ENCODE results near the gene SP3.

The SP3 gene

GRCh38 chr2:173965372-173966025 lies at the start of gene SP3:
TSS of gene SP3 (minus strand) at chr2:173965373. CDS start at chr2:173965171, 202 bp downstream.
- peak within 1 kb of the TSS; percentile 100 for H3K27ac Mint-ChIP-seq
- intact Hi-C loops (cut with micrococcal nuclease): loop anchor here (10.0 kb wide), 1 partner anchor 379 kb away; no protein-coding TSS in a partner anchor
- no peaks in the 10 kb centered on the region for H3K9me3 Mint-ChIP-seq
- peaks cover 40% of the 10 kb centered on the region for H3K36me3 Mint-ChIP-seq (ENCODE audit: low read depth)
- H3K4me3 Mint-ChIP-seq: peak within 1 kb of the TSS; percentile 96
- H3K4me1 Mint-ChIP-seq (ENCODE audit: low read depth): peaks cover 44% of the 10 kb centered on the region
- H3K27me3 Mint-ChIP-seq: no peaks in the 10 kb centered on the region

- intact Hi-C loops (cut with micrococcal nuclease): no loop called here
- Mint-ChIP-seq H3K4me3 (no peak overlapping the region), H3K27ac (peak overlapping the region; percentile 95), H3K9me3 (no peaks in the 10 kb centered on the region), H3K36me3 (ENCODE audit: low read depth) (no peaks in the 10 kb centered on the region), H3K4me1 (ENCODE audit: low read depth) (peaks cover 49% of the 10 kb centered on the region), H3K27me3 (no peaks in the 10 kb centered on the region)
Measured at GRCh38 chr2:174014699-174015070, 49.5 kb upstream of the SP3 start.

GRCh38 chr2:174014011-174014698 lies 49.0 kb upstream of the SP3 start:
- intact Hi-C loops (cut with micrococcal nuclease): no loop called here
- peak overlapping the region; percentile 95 for H3K27ac Mint-ChIP-seq
- no peaks in the 10 kb centered on the region for H3K27me3 Mint-ChIP-seq
- H3K9me3 Mint-ChIP-seq: no peaks in the 10 kb centered on the region
- no peak overlapping the region for H3K4me3 Mint-ChIP-seq
- H3K4me1 Mint-ChIP-seq (ENCODE audit: low read depth): peaks cover 45% of the 10 kb centered on the region
- no peaks in the 10 kb centered on the region for H3K36me3 Mint-ChIP-seq (ENCODE audit: low read depth)

- intact Hi-C loops (cut with micrococcal nuclease): no loop called here
- Mint-ChIP-seq H3K4me3 (peak overlapping the region; percentile 74), H3K27me3 (no peaks in the 10 kb centered on the region), H3K36me3 (ENCODE audit: low read depth) (no peaks in the 10 kb centered on the region), H3K27ac (peak overlapping the region; percentile 95), H3K9me3 (no peaks in the 10 kb centered on the region), H3K4me1 (ENCODE audit: low read depth) (peaks cover 37% of the 10 kb centered on the region)
Measured at GRCh38 chr2:174013315-174013751, 48.2 kb upstream of the SP3 start.

- Mint-ChIP-seq H3K4me3 (peak overlapping the region; percentile 74), H3K9me3 (no peaks in the 10 kb centered on the region), H3K27me3 (no peaks in the 10 kb centered on the region), H3K4me1 (ENCODE audit: low read depth) (peaks cover 32% of the 10 kb centered on the region), H3K27ac (peak overlapping the region; percentile 95), H3K36me3 (ENCODE audit: low read depth) (no peaks in the 10 kb centered on the region)
- intact Hi-C loops (cut with micrococcal nuclease): no loop called here
Measured at GRCh38 chr2:174012347-174013314, 47.5 kb upstream of the SP3 start.

GRCh38 chr2:174011796-174012195 lies 46.6 kb upstream of the SP3 start:
- intact Hi-C loops (cut with micrococcal nuclease): no loop called here
- no peaks in the 10 kb centered on the region for H3K9me3 Mint-ChIP-seq
- H3K4me3 Mint-ChIP-seq: peak overlapping the region; percentile 74
- no peaks in the 10 kb centered on the region for H3K36me3 Mint-ChIP-seq (ENCODE audit: low read depth)
- no peaks in the 10 kb centered on the region for H3K27me3 Mint-ChIP-seq
- H3K4me1 Mint-ChIP-seq (ENCODE audit: low read depth): peaks cover 32% of the 10 kb centered on the region
- peak overlapping the region; percentile 95 for H3K27ac Mint-ChIP-seq

GRCh38 chr2:174011173-174011572 lies 46.0 kb upstream of the SP3 start:
- Mint-ChIP-seq H3K27me3 (no peaks in the 10 kb centered on the region), H3K9me3 (no peaks in the 10 kb centered on the region), H3K27ac (peak overlapping the region; percentile 95), H3K4me1 (ENCODE audit: low read depth) (peaks cover 27% of the 10 kb centered on the region), H3K4me3 (peak overlapping the region; percentile 13), H3K36me3 (ENCODE audit: low read depth) (no peaks in the 10 kb centered on the region)
- intact Hi-C loops (cut with micrococcal nuclease): no loop called here

GRCh38 chr2:174009488-174010223 lies 44.5 kb upstream of the SP3 start:
- Mint-ChIP-seq H3K4me3 (no peak overlapping the region), H3K27ac (no peak overlapping the region), H3K4me1 (ENCODE audit: low read depth) (peaks cover 29% of the 10 kb centered on the region), H3K27me3 (no peaks in the 10 kb centered on the region), H3K36me3 (ENCODE audit: low read depth) (no peaks in the 10 kb centered on the region), H3K9me3 (no peaks in the 10 kb centered on the region)
- intact Hi-C loops (cut with micrococcal nuclease): no loop called here

- H3K4me1 Mint-ChIP-seq (ENCODE audit: low read depth): peaks cover 29% of the 10 kb centered on the region
- no peaks in the 10 kb centered on the region for H3K27me3 Mint-ChIP-seq
- H3K9me3 Mint-ChIP-seq: no peaks in the 10 kb centered on the region
- intact Hi-C loops (cut with micrococcal nuclease): no loop called here
- H3K4me3 Mint-ChIP-seq: no peak overlapping the region
- H3K27ac Mint-ChIP-seq: no peak overlapping the region
- no peaks in the 10 kb centered on the region for H3K36me3 Mint-ChIP-seq (ENCODE audit: low read depth)
Measured at GRCh38 chr2:174008720-174009119, 43.5 kb upstream of the SP3 start.

- intact Hi-C loops (cut with micrococcal nuclease): no loop called here
- Mint-ChIP-seq H3K4me1 (ENCODE audit: low read depth) (peaks cover 16% of the 10 kb centered on the region), H3K27ac (no peak overlapping the region), H3K4me3 (no peak overlapping the region), H3K36me3 (ENCODE audit: low read depth) (no peaks in the 10 kb centered on the region), H3K9me3 (no peaks in the 10 kb centered on the region), H3K27me3 (no peaks in the 10 kb centered on the region)
Measured at GRCh38 chr2:174007010-174007409, 41.8 kb upstream of the SP3 start.

- no peaks in the 10 kb centered on the region for H3K36me3 Mint-ChIP-seq (ENCODE audit: low read depth)
- intact Hi-C loops (cut with micrococcal nuclease): no loop called here
- peaks cover 8% of the 10 kb centered on the region for H3K4me1 Mint-ChIP-seq (ENCODE audit: low read depth)
- no peak overlapping the region for H3K27ac Mint-ChIP-seq
- H3K9me3 Mint-ChIP-seq: no peaks in the 10 kb centered on the region
- no peaks in the 10 kb centered on the region for H3K27me3 Mint-ChIP-seq
- H3K4me3 Mint-ChIP-seq: no peak overlapping the region
Measured at GRCh38 chr2:174005801-174006419, 40.7 kb upstream of the SP3 start.

GRCh38 chr2:174004905-174005605 lies 39.9 kb upstream of the SP3 start:
- intact Hi-C loops (cut with micrococcal nuclease): no loop called here
- Mint-ChIP-seq H3K27ac (no peak overlapping the region), H3K27me3 (no peaks in the 10 kb centered on the region), H3K9me3 (no peaks in the 10 kb centered on the region), H3K36me3 (ENCODE audit: low read depth) (no peaks in the 10 kb centered on the region), H3K4me1 (ENCODE audit: low read depth) (peaks cover 8% of the 10 kb centered on the region), H3K4me3 (no peak overlapping the region)
